Cerebellar cortex (tissue), 1 donor: Measurements from ENCODE around the gene HOXA6.

Experiments
- DNase-seq: peaks from one replicate; pipeline ENCODE4 v3.0.0-alpha.2; 2015; ENCODE audit warnings: low spot score

The HOXA6 gene

GRCh38 chr7:27108390-27109127 is 39.0 kb downstream of the HOXA6 start:
- no peak for DNase-seq

- DNase-seq = no peak
Observed at GRCh38 chr7:27107391-27108381, 39.9 kb downstream of the HOXA6 start.

- DNase-seq = no peak
Observed at GRCh38 chr7:27106901-27107240, 40.7 kb downstream of the HOXA6 start.

- DNase-seq = no peak
Observed at GRCh38 chr7:27106181-27106900, 41.2 kb downstream of the HOXA6 start.

GRCh38 chr7:27105301-27106031 is 42.1 kb downstream of the HOXA6 start:
- DNase-seq = no peak

GRCh38 chr7:27104341-27105058 is 43.1 kb downstream of the HOXA6 start:
- no peak for DNase-seq

GRCh38 chr7:27103489-27104226 is 43.9 kb downstream of the HOXA6 start:
- DNase-seq = no peak

GRCh38 chr7:27102581-27103442 is 44.8 kb downstream of the HOXA6 start, which contains the start of gene HOXA2:
Gene HOXA2 (minus strand): TSS chr7:27102683. CDS start chr7:27102500, 183 bp downstream.
- no peak for DNase-seq

GRCh38 chr7:27101957-27102580 is 45.5 kb downstream of the HOXA6 start:
- DNase-seq = no peak

- DNase-seq = no peak
Observed at GRCh38 chr7:27101171-27101956, 46.2 kb downstream of the HOXA6 start.

GRCh38 chr7:27100694-27101170 is 46.8 kb downstream of the HOXA6 start:
- DNase-seq = no peak

GRCh38 chr7:27099453-27100370 is 47.9 kb downstream of the HOXA6 start:
- DNase-seq = no peak

GRCh38 chr7:27098578-27099451 is 48.8 kb downstream of the HOXA6 start:
- DNase-seq = no peak

- DNase-seq = no peak
Observed at GRCh38 chr7:27097686-27098577, 49.6 kb downstream of the HOXA6 start.
